ENCODE measurements around the gene SUCLG2.
A peak's percentile ranks its signal among the peaks of the same experiment; 100 is the strongest.

SUCLG2 gene, protein sequence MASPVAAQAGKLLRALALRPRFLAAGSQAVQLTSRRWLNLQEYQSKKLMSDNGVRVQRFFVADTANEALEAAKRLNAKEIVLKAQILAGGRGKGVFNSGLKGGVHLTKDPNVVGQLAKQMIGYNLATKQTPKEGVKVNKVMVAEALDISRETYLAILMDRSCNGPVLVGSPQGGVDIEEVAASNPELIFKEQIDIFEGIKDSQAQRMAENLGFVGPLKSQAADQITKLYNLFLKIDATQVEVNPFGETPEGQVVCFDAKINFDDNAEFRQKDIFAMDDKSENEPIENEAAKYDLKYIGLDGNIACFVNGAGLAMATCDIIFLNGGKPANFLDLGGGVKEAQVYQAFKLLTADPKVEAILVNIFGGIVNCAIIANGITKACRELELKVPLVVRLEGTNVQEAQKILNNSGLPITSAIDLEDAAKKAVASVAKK

DNA sequence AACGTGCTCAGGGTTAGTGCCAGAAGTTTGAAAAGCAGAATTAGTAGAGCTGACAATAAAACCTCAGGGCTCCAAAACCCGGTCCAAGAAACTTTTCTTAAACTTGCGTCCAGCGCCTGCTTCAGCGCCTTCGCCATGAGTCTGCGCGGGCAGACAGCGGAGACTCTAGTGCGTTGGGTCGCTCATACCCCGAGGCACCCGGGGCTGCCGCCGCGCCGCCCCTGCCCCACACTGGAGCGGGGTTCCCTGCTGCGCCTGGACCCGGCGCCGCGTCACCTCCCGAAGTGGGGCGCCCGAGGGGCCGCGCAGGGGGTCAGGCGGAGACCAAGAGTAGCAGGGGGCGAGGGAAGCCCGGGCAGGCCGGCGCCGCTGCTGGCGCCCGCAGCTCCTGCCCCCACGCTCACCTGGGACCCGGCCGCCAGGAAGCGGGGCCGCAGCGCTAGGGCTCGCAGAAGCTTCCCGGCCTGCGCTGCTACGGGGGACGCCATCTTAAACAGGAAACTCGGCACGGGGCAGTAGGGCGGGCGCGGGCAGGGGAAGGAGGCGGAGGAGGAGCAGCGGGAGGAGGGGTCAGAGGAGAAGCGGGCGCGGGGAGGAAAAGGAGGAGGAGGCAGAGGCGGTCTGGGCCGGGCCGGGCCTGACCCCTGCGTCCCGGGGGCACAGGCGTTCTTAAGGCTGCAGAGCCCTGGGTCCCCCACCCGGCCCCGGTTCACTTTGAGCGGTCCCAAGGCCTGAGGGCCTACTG, at the start of gene SUCLG2:
Gene SUCLG2, minus strand, starts transcription at position 514 of the 745 bp plus-strand sequence. Its CDS starts 26 bp downstream, at position 488.
- H3K27ac Mint-ChIP-seq: peak within 1 kb of the TSS; percentile 46
- H3K4me3 Mint-ChIP-seq: peak within 1 kb of the TSS; percentile 88
- no peaks in the 10 kb centered on the region for H3K27me3 Mint-ChIP-seq
- DNase-seq (ENCODE audit: low spot score in 2 of 2) (peak; percentile 68 to 70), ATAC-seq (ENCODE audit: low read depth) (peak; percentile 80)
- no peaks in the 10 kb centered on the region for H3K9me3 Mint-ChIP-seq
- H3K36me3 Mint-ChIP-seq: peaks cover 9% of the 10 kb centered on the region
- H3K4me1 Mint-ChIP-seq: peaks cover 38% of the 10 kb centered on the region

- H3K9me3 Mint-ChIP-seq: no peaks in the 10 kb centered on the region
- H3K4me3 Mint-ChIP-seq: no peak overlapping the region
- no peaks in the 10 kb centered on the region for H3K27me3 Mint-ChIP-seq
- H3K36me3 Mint-ChIP-seq: no peaks in the 10 kb centered on the region
- no peak overlapping the region for H3K27ac Mint-ChIP-seq
- H3K4me1 Mint-ChIP-seq: peaks cover 7% of the 10 kb centered on the region
- no peak for DNase-seq (ENCODE audit: low spot score in 2 of 2)
- ATAC-seq (ENCODE audit: low read depth): no peak
These were observed 46.2 kb upstream of the SUCLG2 start for GRCh38 chr3:67700596-67700995.

DNA sequence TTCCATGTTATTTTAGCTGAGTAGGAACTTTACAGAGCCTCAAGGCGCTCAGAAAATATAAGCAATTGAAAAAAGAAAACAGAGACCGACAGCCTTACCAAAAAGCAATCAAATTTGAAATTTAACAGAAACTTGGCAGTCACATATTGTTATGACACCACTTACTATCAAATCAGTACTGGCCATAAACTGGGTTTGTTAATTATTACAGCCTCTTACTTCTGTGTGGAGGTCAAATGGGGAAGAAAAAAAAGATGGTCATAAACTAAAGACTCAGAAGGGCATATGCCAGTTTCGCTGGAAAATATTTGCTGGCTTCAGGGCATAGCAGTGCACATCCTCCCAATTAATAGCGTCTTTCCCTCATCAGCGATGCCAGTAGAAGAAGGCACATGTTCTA, 45.5 kb upstream of the SUCLG2 start:
- Mint-ChIP-seq H3K9me3 (no peaks in the 10 kb centered on the region), H3K27ac (no peak overlapping the region), H3K4me3 (no peak overlapping the region), H3K36me3 (no peaks in the 10 kb centered on the region), H3K27me3 (no peaks in the 10 kb centered on the region), H3K4me1 (peaks cover 7% of the 10 kb centered on the region)
- ATAC-seq (ENCODE audit: low read depth) (no peak), DNase-seq (ENCODE audit: low spot score in 2 of 2) (no peak)

DNA sequence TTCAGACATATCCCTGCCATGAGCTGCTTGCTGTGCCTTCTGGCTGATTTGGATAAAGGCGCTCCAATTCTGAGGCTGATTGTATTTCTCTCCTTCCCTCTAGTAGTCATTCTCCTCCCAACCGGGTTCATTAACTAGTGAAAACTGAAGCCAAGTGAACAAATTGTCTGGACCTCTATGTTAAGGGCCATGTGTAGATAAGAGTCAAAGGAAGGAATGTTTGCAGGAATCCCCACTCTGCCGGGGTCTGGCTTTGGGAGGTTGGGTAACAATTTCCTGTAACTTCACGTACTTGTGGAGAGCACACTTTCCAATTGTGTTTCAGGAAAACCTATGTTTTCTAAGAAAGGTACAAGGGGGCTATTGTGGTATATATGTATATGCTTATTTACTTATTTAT, 38.2 kb upstream of the SUCLG2 start:
- Mint-ChIP-seq H3K4me1 (peaks cover 4% of the 10 kb centered on the region), H3K9me3 (peaks cover 3% of the 10 kb centered on the region), H3K4me3 (no peak overlapping the region), H3K36me3 (peaks cover 9% of the 10 kb centered on the region), H3K27ac (no peak overlapping the region), H3K27me3 (peaks cover 1% of the 10 kb centered on the region)
- no peak for DNase-seq (ENCODE audit: low spot score in 2 of 2)
- no peak for ATAC-seq (ENCODE audit: low read depth)

DNA sequence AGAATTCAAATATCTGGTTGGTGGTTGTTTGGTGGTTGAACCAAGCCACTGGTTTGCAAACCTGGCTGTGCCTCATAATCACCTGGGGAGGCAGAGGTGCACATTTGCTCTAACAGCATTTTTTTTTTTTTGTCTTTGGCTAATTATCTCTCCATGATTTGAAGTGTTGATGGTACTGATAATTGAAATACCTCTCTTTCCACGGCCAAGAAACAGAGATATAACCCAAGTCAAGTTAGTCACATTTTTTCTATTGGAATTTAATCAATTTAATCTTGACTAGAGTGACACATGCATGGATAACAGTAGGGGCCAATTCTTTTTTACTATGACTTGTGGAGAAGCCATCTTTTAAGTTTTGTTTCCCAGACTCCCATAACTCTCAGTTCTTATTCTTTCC, 37.5 kb upstream of the SUCLG2 start:
- no peak overlapping the region for H3K27ac Mint-ChIP-seq
- no peak overlapping the region for H3K4me3 Mint-ChIP-seq
- peaks cover 4% of the 10 kb centered on the region for H3K4me1 Mint-ChIP-seq

GRCh38 chr3:67691207-67691606, 36.8 kb upstream of the SUCLG2 start:
- Mint-ChIP-seq H3K36me3 (peaks cover 9% of the 10 kb centered on the region), H3K4me3 (no peak overlapping the region), H3K9me3 (peaks cover 3% of the 10 kb centered on the region), H3K27me3 (peaks cover 1% of the 10 kb centered on the region), H3K27ac (no peak overlapping the region), H3K4me1 (peaks cover 6% of the 10 kb centered on the region)
- DNase-seq (ENCODE audit: low spot score in 2 of 2): no peak
- peak; percentile 57 for ATAC-seq (ENCODE audit: low read depth)

More for the DNA sequence above, 37.5 kb upstream of the SUCLG2 start:
- DNase-seq (ENCODE audit: low spot score in 2 of 2) (no peak), ATAC-seq (ENCODE audit: low read depth) (no peak)
- Mint-ChIP-seq H3K27me3 (peaks cover 1% of the 10 kb centered on the region), H3K36me3 (peaks cover 9% of the 10 kb centered on the region), H3K9me3 (peaks cover 3% of the 10 kb centered on the region)

DNA sequence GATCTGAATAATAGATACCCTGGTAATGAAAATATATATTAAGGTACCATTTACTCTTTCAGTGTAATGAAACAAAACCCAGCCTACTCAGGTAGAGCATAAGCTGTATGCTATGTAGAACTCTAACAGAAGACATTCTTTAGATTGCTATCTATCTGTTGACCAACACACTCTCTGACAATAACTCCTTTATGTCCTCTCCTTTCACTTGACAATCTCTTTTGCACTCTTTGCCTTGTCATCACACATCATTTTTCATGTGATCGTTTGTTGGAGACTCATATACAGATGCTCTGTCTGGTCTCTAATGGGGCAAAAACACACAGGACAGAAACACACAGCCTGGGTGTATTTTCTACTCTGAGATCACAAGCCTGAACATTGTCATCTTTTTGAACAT, 35.4 kb upstream of the SUCLG2 start:
- Mint-ChIP-seq H3K36me3 (peaks cover 9% of the 10 kb centered on the region), H3K27me3 (peaks cover 1% of the 10 kb centered on the region), H3K4me3 (no peak overlapping the region), H3K4me1 (peaks cover 16% of the 10 kb centered on the region), H3K27ac (no peak overlapping the region), H3K9me3 (peaks cover 5% of the 10 kb centered on the region)
- ATAC-seq (ENCODE audit: low read depth) (no peak), DNase-seq (ENCODE audit: low spot score in 2 of 2) (no peak)

DNA sequence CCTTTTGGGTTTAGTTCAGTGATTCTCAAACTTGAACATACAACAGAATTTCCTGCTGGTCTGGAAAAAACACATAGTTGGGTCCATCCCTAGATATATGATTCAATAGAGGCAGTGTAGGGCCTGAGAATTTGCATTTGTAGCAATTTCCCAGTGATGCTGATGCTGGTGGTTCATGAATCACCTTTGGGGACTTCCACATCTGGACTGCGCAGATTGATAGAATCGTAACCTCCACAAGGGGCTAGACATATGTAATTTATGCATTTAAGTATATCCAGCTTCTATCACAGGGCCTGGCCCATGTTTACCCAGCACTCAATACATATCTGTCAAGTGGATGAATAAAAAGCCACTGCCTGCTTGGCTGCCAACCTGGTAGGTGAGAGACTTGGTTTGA, 33.8 kb upstream of the SUCLG2 start:
- ATAC-seq (ENCODE audit: low read depth): no peak
- peaks cover 2% of the 10 kb centered on the region for H3K9me3 Mint-ChIP-seq
- no peaks in the 10 kb centered on the region for H3K27me3 Mint-ChIP-seq
- H3K4me3 Mint-ChIP-seq: no peak overlapping the region
- H3K36me3 Mint-ChIP-seq: peaks cover 6% of the 10 kb centered on the region
- H3K27ac Mint-ChIP-seq: no peak overlapping the region
- DNase-seq (ENCODE audit: low spot score in 2 of 2): no peak
- peaks cover 19% of the 10 kb centered on the region for H3K4me1 Mint-ChIP-seq

DNA sequence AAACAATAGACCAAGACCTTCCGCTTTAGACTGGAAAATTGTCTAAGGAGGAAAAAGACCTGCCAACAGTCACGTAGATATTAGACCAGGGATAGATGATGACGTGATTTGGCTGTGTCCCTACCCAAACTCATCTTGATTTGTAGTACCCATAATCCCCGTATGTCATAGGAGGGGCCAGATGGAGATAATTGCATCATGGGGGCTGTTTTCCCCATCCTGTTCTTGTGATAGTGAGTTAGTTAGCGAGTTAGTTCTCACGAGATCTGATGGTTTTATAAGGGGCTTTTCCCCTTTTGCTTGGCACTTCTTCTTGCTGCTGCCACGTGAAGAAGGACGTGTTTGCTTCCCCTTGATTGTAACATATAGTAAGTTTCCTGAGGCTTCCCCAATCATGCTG, 31.7 kb upstream of the SUCLG2 start:
- Mint-ChIP-seq H3K36me3 (peaks cover 4% of the 10 kb centered on the region), H3K4me3 (peak overlapping the region; percentile 56), H3K9me3 (peaks cover 2% of the 10 kb centered on the region), H3K27ac (peak overlapping the region; percentile 92), H3K27me3 (no peaks in the 10 kb centered on the region), H3K4me1 (peaks cover 15% of the 10 kb centered on the region)
- DNase-seq (ENCODE audit: low spot score in 2 of 2) (peak in 1 of 2 donors; percentile 11), ATAC-seq (ENCODE audit: low read depth) (peak; percentile 66)

DNA sequence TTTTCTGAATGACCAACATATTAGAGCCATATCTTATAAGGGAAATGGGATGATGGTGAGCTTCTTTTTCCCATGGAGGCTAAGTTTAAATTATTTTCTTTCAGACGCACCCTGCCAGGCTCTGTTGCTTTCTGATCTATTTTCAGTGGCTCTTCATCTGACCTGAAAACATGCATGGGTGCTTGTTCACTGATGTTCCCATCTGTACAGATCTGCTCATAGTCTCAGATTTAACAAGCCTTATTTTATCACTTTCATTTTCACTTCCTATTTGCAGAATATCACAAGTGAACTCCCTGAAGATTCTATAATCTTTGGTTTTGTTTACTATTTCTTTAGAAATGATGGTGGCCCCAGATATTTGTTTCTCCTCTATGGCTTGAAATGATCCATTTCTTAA, 31.1 kb upstream of the SUCLG2 start:
- ATAC-seq (ENCODE audit: low read depth) (peak; percentile 94), DNase-seq (ENCODE audit: low spot score in 2 of 2) (peak; percentile 12 to 31)
- Mint-ChIP-seq H3K27me3 (no peaks in the 10 kb centered on the region), H3K4me1 (peaks cover 15% of the 10 kb centered on the region), H3K27ac (peak overlapping the region; percentile 92), H3K4me3 (peak overlapping the region; percentile 56), H3K36me3 (peaks cover 4% of the 10 kb centered on the region), H3K9me3 (peaks cover 2% of the 10 kb centered on the region)

- Mint-ChIP-seq H3K4me1 (peaks cover 17% of the 10 kb centered on the region), H3K4me3 (no peak overlapping the region), H3K27ac (peak overlapping the region; percentile 51), H3K36me3 (no peaks in the 10 kb centered on the region), H3K27me3 (no peaks in the 10 kb centered on the region), H3K9me3 (peaks cover 2% of the 10 kb centered on the region)
- no peak for DNase-seq (ENCODE audit: low spot score in 2 of 2)
- ATAC-seq (ENCODE audit: low read depth): no peak
These were observed 29.8 kb upstream of the SUCLG2 start for GRCh38 chr3:67684211-67684610.

GRCh38 chr3:67683522-67683921, 29.1 kb upstream of the SUCLG2 start:
- Mint-ChIP-seq H3K4me3 (no peak overlapping the region), H3K36me3 (no peaks in the 10 kb centered on the region)
- no peak for ATAC-seq (ENCODE audit: low read depth)

DNA sequence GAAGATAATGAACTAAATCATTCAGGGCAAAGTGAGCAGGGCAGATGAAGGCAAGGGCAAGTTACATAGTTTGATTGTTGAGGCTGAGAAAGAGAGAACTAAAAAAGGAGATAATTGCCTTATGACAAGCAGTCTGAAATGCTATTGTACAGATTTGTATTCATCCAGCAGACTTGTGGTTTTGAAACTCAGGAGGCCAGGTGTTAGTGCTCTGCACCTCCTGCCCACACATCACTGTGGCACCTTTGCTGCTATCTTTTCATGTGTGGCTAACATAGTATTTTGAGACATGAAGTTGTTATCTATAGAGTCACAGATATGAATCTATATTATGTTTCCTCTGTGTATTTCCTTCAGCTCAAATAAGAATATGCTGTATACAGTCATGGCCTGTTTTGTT, 24.3 kb upstream of the SUCLG2 start:
- Mint-ChIP-seq H3K27me3 (no peaks in the 10 kb centered on the region), H3K27ac (no peak overlapping the region), H3K9me3 (peaks cover 2% of the 10 kb centered on the region), H3K4me3 (no peak overlapping the region), H3K4me1 (peaks cover 14% of the 10 kb centered on the region), H3K36me3 (peaks cover 4% of the 10 kb centered on the region)
- ATAC-seq (ENCODE audit: low read depth) (no peak), DNase-seq (ENCODE audit: low spot score in 2 of 2) (no peak)

More at GRCh38 chr3:67683522-67683921, 29.1 kb upstream of the SUCLG2 start:
- peaks cover 22% of the 10 kb centered on the region for H3K4me1 Mint-ChIP-seq
- no peak for DNase-seq (ENCODE audit: low spot score in 2 of 2)
- peaks cover 2% of the 10 kb centered on the region for H3K9me3 Mint-ChIP-seq
- H3K27me3 Mint-ChIP-seq: no peaks in the 10 kb centered on the region
- no peak overlapping the region for H3K27ac Mint-ChIP-seq

DNA sequence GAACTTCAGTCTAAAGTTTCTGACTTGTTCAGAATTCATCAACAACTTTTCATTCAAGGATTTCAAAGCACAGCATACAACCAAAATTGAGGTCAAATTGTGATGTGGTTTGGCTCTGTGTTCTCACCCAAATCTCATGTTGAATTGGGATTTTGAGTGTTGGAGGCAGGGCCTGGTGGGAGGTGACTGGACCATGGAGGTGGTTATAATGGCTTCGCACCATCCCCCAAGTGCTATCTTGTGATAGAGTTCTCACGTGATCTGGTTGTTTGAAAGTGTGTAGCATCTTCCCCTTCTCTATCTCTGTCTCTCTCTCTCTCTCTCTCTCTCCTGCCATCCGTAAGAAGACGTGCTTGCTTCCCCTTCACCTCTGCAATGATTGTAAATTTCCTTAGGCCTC, 19.6 kb upstream of the SUCLG2 start:
- H3K9me3 Mint-ChIP-seq: peaks cover 2% of the 10 kb centered on the region
- no peak overlapping the region for H3K27ac Mint-ChIP-seq
- DNase-seq (ENCODE audit: low spot score in 2 of 2) (no peak), ATAC-seq (ENCODE audit: low read depth) (no peak)
- no peaks in the 10 kb centered on the region for H3K27me3 Mint-ChIP-seq
- no peak overlapping the region for H3K4me3 Mint-ChIP-seq
- H3K4me1 Mint-ChIP-seq: peaks cover 7% of the 10 kb centered on the region
- peaks cover 4% of the 10 kb centered on the region for H3K36me3 Mint-ChIP-seq
